HepG2 (cell line): ENCODE measurements around the gene MED19. TPM values are rescaled to one million over a fixed set of nuclear protein-coding genes. Genes with fewer than 3 reads are reported as not detected.
A peak's percentile ranks its signal among the peaks of the same experiment; 100 is the strongest.

Source experiments
- CBFB ChIP-seq: sonication (generic); formaldehyde crosslinking; IDR thresholded peaks from 2 replicates; pipeline ENCODE4 v1.4.0; 2020; ENCODE audit warnings: missing genetic modification reagents
- EZH2 ChIP-seq: conservative IDR thresholded peaks from 2 replicates; pipeline ENCODE4 v1.6.1; 2012; ENCODE audit warnings: mild to moderate bottlenecking, low read depth, low read length, moderate library complexity
- GPN1 ChIP-seq: sonication (generic); formaldehyde crosslinking; IDR thresholded peaks from 2 replicates; pipeline ENCODE4 v1.5.1; 2020; ENCODE audit warnings: missing genetic modification reagents, borderline replicate concordance
- HES4 ChIP-seq: sonication (generic); formaldehyde crosslinking; IDR thresholded peaks from 2 replicates; pipeline ENCODE4 v1.9.0; 2021; ENCODE audit warnings: mild to moderate bottlenecking, missing genetic modification reagents, borderline replicate concordance
- LRRFIP1 ChIP-seq: sonication (generic); formaldehyde crosslinking; conservative IDR thresholded peaks from 2 replicates; pipeline ENCODE4 v1.4.0; 2020; ENCODE audit warnings: missing genetic modification reagents
- MYPOP ChIP-seq: sonication (generic); formaldehyde crosslinking; IDR thresholded peaks from 2 replicates; pipeline ENCODE4 v1.8.1; 2023; ENCODE audit warnings: mild to moderate bottlenecking, moderate library complexity, missing genetic modification reagents
- NFKBIZ ChIP-seq: IDR thresholded peaks from 2 replicates; pipeline ENCODE4 v1.6.1; 2018; ENCODE audit warnings: missing genetic modification reagents, missing compliant biosample characterization
- SALL2 ChIP-seq: sonication (generic); formaldehyde crosslinking; IDR thresholded peaks from 2 replicates; pipeline ENCODE4 v1.8.1; 2023; ENCODE audit warnings: mild to moderate bottlenecking, missing genetic modification reagents, inconsistent platforms
- ZNF124 ChIP-seq: sonication (generic); formaldehyde crosslinking; IDR thresholded peaks from 2 replicates; pipeline ENCODE4 v1.4.0; 2020; ENCODE audit warnings: missing genetic modification reagents
- ZNF263 ChIP-seq: sonication (generic); formaldehyde crosslinking; IDR thresholded peaks from 2 replicates; pipeline ENCODE4 v1.4.0; 2020; ENCODE audit warnings: missing genetic modification reagents
- ZNF407 ChIP-seq: sonication (generic); formaldehyde crosslinking; IDR thresholded peaks from one replicate; pipeline ENCODE4 v1.5.1; 2020; ENCODE audit warnings: mild to moderate bottlenecking, missing genetic modification reagents; ENCODE audit errors: not compliant biosample characterization
- ZNF530 ChIP-seq: sonication (generic); formaldehyde crosslinking; IDR thresholded peaks from 2 replicates; pipeline ENCODE4 v1.5.0; 2020; ENCODE audit warnings: low read depth, mild to moderate bottlenecking, missing genetic modification reagents
- ZNF552 ChIP-seq: sonication (generic); formaldehyde crosslinking; IDR thresholded peaks from 2 replicates; pipeline ENCODE4 v1.9.0; 2022; ENCODE audit warnings: missing genetic modification reagents, mild to moderate bottlenecking, borderline replicate concordance
- polyA plus RNA-seq, 8 experiments: library from polyadenylated mRNA; depleted of rRNA in 3 of 8; stranded (reverse) in 7 of 8; unstranded in 1 of 8; fragments of >200 nt; fragmentation: Illumina TruSeq in 4 of 8; extraction: Trizol in 4 of 8; gene quantifications; 2 replicates each; pipeline versions ENCODE4 v1.2.1 to v1.2.3, GENCODE V29; 2011 to 2016; ENCODE audit warnings: low read depth in 4 of 8, missing spikeins in 1 of 8, mixed read lengths in 1 of 8; ENCODE audit not compliant: insufficient read depth in 1 of 8
- total RNA-seq, 5 experiments: library from RNA; depleted of rRNA; stranded (reverse); fragments of >200 nt; fragmentation: Illumina TruSeq; extraction: Trizol; gene quantifications; 2 replicates each; pipeline ENCODE4 v1.2.3, GENCODE V29; 2016; ENCODE audit warnings: low read depth in 1 of 5

Gene MED19
- total and polyA plus RNA-seq, 2 of the 13 experiments (the other 11 are each of a cell fraction or from before 2014, with no cell fraction given), result 12.9 to 13.8 TPM

GRCh38 chr11:57657194-57658022 is 54.6 kb downstream of the MED19 start, which contains the start of gene CLP1 (continued):
- peak; percentile 57 for TF ChIP-seq ZNF407
- no peak for TF ChIP-seq GPN1
- peak; percentile 82 for TF ChIP-seq CBFB
- no peak for TF ChIP-seq ZNF124 (CRISPR knock-in tag)
- peak; percentile 92 for TF ChIP-seq SALL2 (CRISPR knock-in tag)
- no peak for TF ChIP-seq EZH2
- no peak; the same call in 1 of the 2 replicates for TF ChIP-seq HES4 (CRISPR knock-in tag)
- TF ChIP-seq ZNF530 (CRISPR knock-in tag), result no peak
- TF ChIP-seq NFKBIZ (CRISPR knock-in tag), result no peak
- TF ChIP-seq LRRFIP1 (CRISPR knock-in tag), result no peak
- TF ChIP-seq ZNF263, result peak; percentile 51; the same call in 1 of the 2 replicates
- 0 out of 2 replicates have a peak, but pooled peaks have one; percentile 82 for TF ChIP-seq MYPOP (CRISPR knock-in tag)
- TF ChIP-seq ZNF552 (CRISPR knock-in tag), result 0 out of 2 replicates have a peak, but pooled peaks have one; percentile 35
